Cardiac muscle cell (in vitro differentiated cells and primary cell): ENCODE measurements around the gene HS3ST2. TPM values are rescaled to one million over a fixed set of nuclear protein-coding genes. Genes with fewer than 3 reads are reported as not detected.

ENCODE experiments used
- DNase-seq, 2 donors: peaks; one replicate each; pipeline versions ENCODE4 v3.0.0 to v3.0.0-alpha.2; 2010 to 2017; ENCODE audit warnings: low read depth in 1 of 2, low spot score in 1 of 2
- H3K27ac ChIP-seq: fragments of 200-600 bp; sonication (generic); 2 replicates; pipeline ENCODE4 v1.5.1; 2016
- H3K27me3 ChIP-seq: fragments of 200-600 bp; sonication (generic); 2 replicates; pipeline ENCODE4 v1.6.0; 2016; ENCODE audit warnings: control low read depth
- H3K36me3 ChIP-seq: fragments of 200-600 bp; sonication (generic); 2 replicates; pipeline ENCODE4 v1.5.1; 2016; ENCODE audit warnings: control low read depth
- H3K4me1 ChIP-seq: fragments of 200-600 bp; sonication (generic); 2 replicates; pipeline ENCODE4 v1.8.1; 2017; ENCODE audit warnings: low read depth, mild to moderate bottlenecking, mixed run types
- H3K4me3 ChIP-seq: fragments of 200-600 bp; sonication (generic); 2 replicates; pipeline ENCODE4 v1.5.1; 2016; ENCODE audit warnings: mild to moderate bottlenecking
- H3K9me3 ChIP-seq: fragments of 200-600 bp; sonication (generic); 2 replicates; pipeline ENCODE4 v1.5.1; 2017; ENCODE audit warnings: low read depth, mild to moderate bottlenecking, control low read depth
- polyA plus RNA-seq: library from polyadenylated mRNA; unstranded; fragments of >200 nt; fragmentation: Nextera tagmentation; extraction: Ambion mirVana; gene quantifications from 2 replicates; pipeline ENCODE4 v1.2.1, GENCODE V29; 2016
- total RNA-seq: library from RNA; depleted of rRNA; stranded (reverse); fragments of >200 nt; gene quantifications from 2 replicates; pipeline ENCODE4 v1.2.3, GENCODE V29; 2016
- TF ChIP-seq, protein P1 (sequence below): IDR thresholded peaks from 2 replicates; pipeline ENCODE4 v1.5.1; 2012; ENCODE audit warnings: low read depth, mild to moderate bottlenecking, low read length

The HS3ST2 gene
- total and polyA plus RNA-seq, 2 experiments from 2014 or later = not detected

DNA sequence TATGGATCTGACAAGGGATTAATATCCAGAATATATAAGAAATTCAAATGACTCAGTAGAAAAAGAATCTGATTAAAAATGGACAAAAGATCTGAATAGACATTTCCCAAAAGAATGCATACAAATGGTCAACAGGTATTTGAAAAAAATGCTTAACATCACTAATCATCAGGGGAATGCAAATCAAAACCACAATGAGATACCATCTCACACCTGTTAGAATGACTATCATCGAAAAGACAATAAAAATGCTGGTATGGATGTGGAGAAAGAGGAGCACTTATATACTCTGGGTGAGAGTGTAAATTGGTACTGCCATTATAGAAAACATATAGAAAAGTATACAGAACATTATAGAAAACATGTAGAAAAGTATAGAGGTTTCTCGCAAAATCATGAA is 16.4 kb upstream of the HS3ST2 start:
- Histone ChIP-seq H3K9me3 (no peaks in the 10 kb centered on the region), H3K36me3 (no peaks in the 10 kb centered on the region), H3K4me1 (no peaks in the 10 kb centered on the region), H3K4me3 (no peak overlapping the region), H3K27ac (no peak overlapping the region), H3K27me3 (no peaks in the 10 kb centered on the region)
- TF ChIP-seq, protein P1, sequence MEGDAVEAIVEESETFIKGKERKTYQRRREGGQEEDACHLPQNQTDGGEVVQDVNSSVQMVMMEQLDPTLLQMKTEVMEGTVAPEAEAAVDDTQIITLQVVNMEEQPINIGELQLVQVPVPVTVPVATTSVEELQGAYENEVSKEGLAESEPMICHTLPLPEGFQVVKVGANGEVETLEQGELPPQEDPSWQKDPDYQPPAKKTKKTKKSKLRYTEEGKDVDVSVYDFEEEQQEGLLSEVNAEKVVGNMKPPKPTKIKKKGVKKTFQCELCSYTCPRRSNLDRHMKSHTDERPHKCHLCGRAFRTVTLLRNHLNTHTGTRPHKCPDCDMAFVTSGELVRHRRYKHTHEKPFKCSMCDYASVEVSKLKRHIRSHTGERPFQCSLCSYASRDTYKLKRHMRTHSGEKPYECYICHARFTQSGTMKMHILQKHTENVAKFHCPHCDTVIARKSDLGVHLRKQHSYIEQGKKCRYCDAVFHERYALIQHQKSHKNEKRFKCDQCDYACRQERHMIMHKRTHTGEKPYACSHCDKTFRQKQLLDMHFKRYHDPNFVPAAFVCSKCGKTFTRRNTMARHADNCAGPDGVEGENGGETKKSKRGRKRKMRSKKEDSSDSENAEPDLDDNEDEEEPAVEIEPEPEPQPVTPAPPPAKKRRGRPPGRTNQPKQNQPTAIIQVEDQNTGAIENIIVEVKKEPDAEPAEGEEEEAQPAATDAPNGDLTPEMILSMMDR = no peak
- DNase-seq = no peak

DNA sequence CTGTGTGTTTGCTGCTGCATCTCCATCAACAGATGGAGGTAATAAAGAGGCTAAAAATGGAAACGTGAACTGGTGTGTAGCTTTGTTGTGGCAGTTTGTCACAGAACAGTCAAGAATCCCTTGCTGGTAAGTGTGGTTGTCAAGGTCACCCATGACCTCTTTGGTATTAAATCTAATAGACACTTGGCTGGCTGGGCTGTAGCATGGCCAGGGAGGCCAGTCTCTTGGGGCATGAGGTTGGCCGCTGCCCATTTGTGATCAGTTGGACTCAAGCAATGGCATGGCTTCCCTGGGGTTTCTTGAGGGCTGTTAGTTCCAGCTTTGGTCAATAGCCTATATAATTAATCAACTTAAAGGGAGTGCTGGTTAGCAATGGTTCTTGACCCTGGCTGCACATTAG is 14.8 kb upstream of the HS3ST2 start:
- no peaks in the 10 kb centered on the region for H3K9me3 ChIP-seq
- no peaks in the 10 kb centered on the region for H3K4me1 ChIP-seq
- H3K4me3 ChIP-seq = no peak overlapping the region
- no peak overlapping the region for H3K27ac ChIP-seq
- TF ChIP-seq, protein P1 = no peak
- H3K27me3 ChIP-seq = no peaks in the 10 kb centered on the region
- no peak for DNase-seq
- no peaks in the 10 kb centered on the region for H3K36me3 ChIP-seq

DNA sequence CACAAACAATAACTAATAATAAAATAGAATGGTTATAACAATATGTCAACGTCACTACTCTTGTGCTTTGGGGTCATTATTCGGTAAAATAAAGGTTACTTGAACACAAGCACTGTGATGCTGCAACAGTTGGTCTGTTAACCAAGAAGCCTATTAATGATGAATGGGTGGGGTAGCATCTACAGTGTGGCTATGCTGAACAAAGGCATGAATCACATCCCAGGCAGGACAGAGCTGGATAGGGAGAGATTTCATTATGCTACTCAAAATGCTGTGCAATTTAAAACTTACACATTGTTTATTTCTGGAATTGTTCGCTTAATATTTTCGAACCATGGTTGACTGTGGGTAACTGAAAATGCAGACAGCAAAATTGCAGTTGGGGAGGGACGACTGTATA is 9.1 kb upstream of the HS3ST2 start:
- H3K36me3 ChIP-seq = no peaks in the 10 kb centered on the region
- no peak overlapping the region for H3K4me3 ChIP-seq
- no peak for DNase-seq
- TF ChIP-seq, protein P1 = no peak
- no peaks in the 10 kb centered on the region for H3K9me3 ChIP-seq
- H3K27me3 ChIP-seq = no peaks in the 10 kb centered on the region
- H3K4me1 ChIP-seq = no peaks in the 10 kb centered on the region
- no peak overlapping the region for H3K27ac ChIP-seq

DNA sequence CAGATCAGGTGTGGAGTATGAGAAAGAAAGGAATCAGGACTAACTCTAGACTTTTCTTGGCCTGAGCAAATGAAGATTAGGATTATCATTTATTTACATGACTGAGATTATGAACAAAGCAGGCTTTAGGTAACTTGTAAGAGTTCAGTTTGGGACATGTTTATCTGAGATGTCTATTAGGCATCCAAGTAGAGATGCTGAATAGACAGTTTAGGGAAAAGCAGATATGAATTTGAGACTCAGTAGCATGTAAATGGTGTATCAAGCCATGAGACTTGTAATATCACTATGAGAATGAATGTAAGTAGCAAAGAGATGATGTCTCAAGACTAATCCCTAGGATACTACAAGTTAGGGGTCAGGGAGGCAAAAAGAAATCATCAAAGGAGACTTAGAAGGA is 8.6 kb upstream of the HS3ST2 start:
- H3K4me3 ChIP-seq = no peak overlapping the region
- no peak for DNase-seq
- no peaks in the 10 kb centered on the region for H3K4me1 ChIP-seq
- H3K9me3 ChIP-seq = no peaks in the 10 kb centered on the region
- no peaks in the 10 kb centered on the region for H3K27me3 ChIP-seq
- TF ChIP-seq, protein P1 = no peak
- H3K27ac ChIP-seq = no peak overlapping the region
- no peaks in the 10 kb centered on the region for H3K36me3 ChIP-seq

DNA sequence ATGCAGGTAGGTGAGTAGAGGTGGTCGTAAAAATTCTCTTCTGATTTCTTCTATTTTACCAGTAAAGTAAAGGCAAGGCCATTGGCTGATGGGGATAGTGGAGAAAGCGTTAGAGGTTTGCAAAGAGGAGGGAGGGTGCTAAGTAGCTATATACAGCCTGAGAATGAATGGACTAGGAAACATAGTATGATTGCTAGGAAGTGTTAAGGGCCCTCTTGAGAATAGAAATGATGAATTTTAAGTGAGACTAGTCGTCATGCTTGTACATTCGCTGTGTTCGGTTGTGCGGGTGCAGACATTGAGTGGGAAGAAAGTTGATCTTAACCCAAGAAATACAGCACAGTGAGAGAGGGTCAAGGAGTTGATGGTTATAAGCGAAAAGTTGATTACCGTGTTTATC is 7.2 kb upstream of the HS3ST2 start:
- no peaks in the 10 kb centered on the region for H3K36me3 ChIP-seq
- H3K27ac ChIP-seq = no peak overlapping the region
- DNase-seq = no peak
- TF ChIP-seq, protein P1 = no peak
- H3K4me1 ChIP-seq = no peaks in the 10 kb centered on the region
- no peaks in the 10 kb centered on the region for H3K9me3 ChIP-seq
- no peaks in the 10 kb centered on the region for H3K27me3 ChIP-seq
- H3K4me3 ChIP-seq = no peak overlapping the region

DNA sequence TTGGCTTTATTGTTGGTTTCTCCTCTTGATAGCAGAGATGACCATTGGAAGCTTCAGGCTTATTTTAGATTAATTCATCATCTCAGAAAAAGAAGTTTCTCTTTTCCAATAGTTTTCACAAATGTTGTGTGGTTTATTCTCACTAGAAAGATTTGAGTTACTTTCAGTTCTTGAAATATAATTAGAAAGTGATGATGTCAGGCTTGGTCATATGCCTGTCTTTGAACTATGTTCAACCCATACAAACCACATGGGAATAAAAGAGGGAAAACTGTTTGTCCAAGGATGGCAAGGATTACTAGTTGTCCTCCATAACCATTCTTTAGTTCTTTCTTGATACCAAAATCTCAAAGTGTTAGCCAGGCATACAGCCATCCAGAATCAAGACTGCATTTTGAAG is 3.7 kb upstream of the HS3ST2 start:
- H3K9me3 ChIP-seq = no peaks in the 10 kb centered on the region
- peaks cover 4% of the 10 kb centered on the region for H3K4me1 ChIP-seq
- no peak overlapping the region for H3K4me3 ChIP-seq
- H3K27ac ChIP-seq = no peak overlapping the region
- DNase-seq = no peak
- peaks cover 22% of the 10 kb centered on the region for H3K27me3 ChIP-seq
- H3K36me3 ChIP-seq = no peaks in the 10 kb centered on the region
- TF ChIP-seq, protein P1 = no peak
